Body of pancreas (tissue), 4 donors: ENCODE data around the gene GIGYF2. TPM values are rescaled to one million over a fixed set of nuclear protein-coding genes. Genes with fewer than 3 reads are reported as not detected.

Experiments used
- ATAC-seq: fragments of 150-250 bp; one replicate; pipeline ENCODE4 v1.9.1; 2016
- DNase-seq, 4 donors: peaks; one replicate each; pipeline ENCODE4 v3.0.0-alpha.2; 2019
- H3K27ac ChIP-seq, 4 donors: fragments of 200-600 bp; sonication (generic); 1 replicate in 3 of 4; 2 replicates in 1 of 4; pipeline versions ENCODE4 v1.5.1 to v1.6.1; 2016 to 2019; ENCODE audit warnings: mild to moderate bottlenecking in 1 of 4, mixed read lengths in 1 of 4, moderate library complexity in 1 of 4
- H3K27me3 ChIP-seq, 2 donors: fragments of 200-600 bp; sonication (generic); one replicate each; pipeline ENCODE4 v1.6.0; 2016; ENCODE audit warnings: mild to moderate bottlenecking in 1 of 2
- H3K36me3 ChIP-seq, 2 donors: fragments of 200-600 bp; sonication (generic); replicated peaks in 1 of 2; 2 replicates each; pipeline ENCODE4 v1.5.1; 2016; ENCODE audit warnings: low read depth in 2 of 2; ENCODE audit not compliant: insufficient read depth in 1 of 2
- H3K4me1 ChIP-seq: fragments of 200-600 bp; sonication (generic); one replicate; pipeline ENCODE4 v1.6.0; 2016
- H3K4me3 ChIP-seq, 2 donors: fragments of 200-600 bp; sonication (generic); 1 replicate in 1 of 2; 2 replicates in 1 of 2; pipeline ENCODE4 v1.5.1; 2016 to 2019
- H3K9me3 ChIP-seq, 3 donors: fragments of 200-600 bp; sonication (generic); 1 replicate in 2 of 3; 2 replicates in 1 of 3; pipeline ENCODE4 v1.5.1; 2016
- CTCF ChIP-seq, 7 experiments: fragments of 450-650 bp in 4 of 7; fragments of 200-600 bp in 3 of 7; sonication (generic) in 3 of 7; IDR thresholded peaks; one replicate each; pipeline ENCODE4 v1.5.1; 2016 to 2019; ENCODE audit warnings: antibody characterized with exemption in 7 of 7
- POLR2A ChIP-seq, 3 donors: fragments of 450-650 bp; IDR thresholded peaks; one replicate each; pipeline ENCODE4 v1.6.1; 2016; ENCODE audit warnings: antibody characterized with exemption in 3 of 3, mild to moderate bottlenecking in 2 of 3
- whole genome bisulfite sequencing, 2 donors: methylation state at CpG; one replicate each; pipeline ENCODE4 v1.1.5; 2017; 5-methylcytosine and 5-hydroxymethylcytosine counted together
- intact Hi-C: fragments of 100-400 bp; cut with DNase I; formaldehyde crosslinking; loops from one replicate; pipeline ENCODE4 v1.15.1; 2023
- total RNA-seq, 2 donors: library from RNA; depleted of rRNA; stranded (reverse); fragments of >200 nt; gene quantifications; one replicate each; pipeline ENCODE4 v1.1.0, GENCODE V29; 2016

GIGYF2 gene
- total RNA-seq, 2 donors from 2014 or later: 66.2 to 107 TPM

- peaks cover 5% of the 10 kb centered on the region for H3K4me1 ChIP-seq
- 92 to 100% methylated on average over 1 of the region's 1 CpG for WGBS, 2 donors
- intact Hi-C loops: no loop called here
- H3K4me3 ChIP-seq: no peak overlapping the region
- ATAC-seq (no peak), DNase-seq (no peak)
- TF ChIP-seq POLR2A (IDR thresholded peaks at IDR 0.05) (no peak), CTCF (IDR thresholded peaks at IDR 0.05) (no peak)
- no peak overlapping the region for H3K27ac ChIP-seq
- H3K27me3 ChIP-seq: no peaks in the 10 kb centered on the region
- H3K9me3 ChIP-seq: no peaks in the 10 kb centered on the region
- peaks cover 0 to 6% of the 10 kb centered on the region in 2 donors for H3K36me3 ChIP-seq
Measured at GRCh38 chr2:232723027-232723426, 25.9 kb downstream of the GIGYF2 start.

- H3K36me3 ChIP-seq: peaks cover 0 to 6% of the 10 kb centered on the region in 2 donors
- TF ChIP-seq CTCF (IDR thresholded peaks at IDR 0.05) (no peak), POLR2A (IDR thresholded peaks at IDR 0.05) (no peak)
- H3K27ac ChIP-seq: no peak overlapping the region
- intact Hi-C loops: no loop called here
- H3K4me3 ChIP-seq: no peak overlapping the region
- no peak for ATAC-seq
- WGBS, 2 donors: 86 to 95% methylated on average over 3 of the region's 3 CpGs
- H3K27me3 ChIP-seq: no peaks in the 10 kb centered on the region
- no peaks in the 10 kb centered on the region for H3K9me3 ChIP-seq
- no peak for DNase-seq
- no peaks in the 10 kb centered on the region for H3K4me1 ChIP-seq
Measured at GRCh38 chr2:232728785-232729184, 31.7 kb downstream of the GIGYF2 start.

GRCh38 chr2:232731470-232731869 is 34.3 kb downstream of the GIGYF2 start:
- intact Hi-C loops: no loop called here
- Histone ChIP-seq H3K4me3 (no peak overlapping the region), H3K27me3 (no peaks in the 10 kb centered on the region), H3K4me1 (no peaks in the 10 kb centered on the region), H3K36me3 (peaks cover 0 to 5% of the 10 kb centered on the region in 2 donors), H3K9me3 (no peaks in the 10 kb centered on the region), H3K27ac (no peak overlapping the region)
- no peak for DNase-seq
- 63 to 71% methylated on average over 2 of the region's 2 CpGs for WGBS, 2 donors
- no peak for ATAC-seq
- no peak for TF ChIP-seq POLR2A (IDR thresholded peaks at IDR 0.05)

GRCh38 chr2:232741294-232741693 is 44.2 kb downstream of the GIGYF2 start:
- 92 to 100% methylated on average over 4 of the region's 4 CpGs for WGBS, 2 donors
- TF ChIP-seq CTCF (IDR thresholded peaks at IDR 0.05) (no peak), POLR2A (IDR thresholded peaks at IDR 0.05) (no peak)

GRCh38 chr2:232741972-232742371 is 44.8 kb downstream of the GIGYF2 start:
- no peak for DNase-seq
- ATAC-seq: no peak
- peaks cover 9% of the 10 kb centered on the region for H3K4me1 ChIP-seq
- H3K9me3 ChIP-seq: no peaks in the 10 kb centered on the region
- peaks cover 0 to 3% of the 10 kb centered on the region in 2 donors for H3K36me3 ChIP-seq
- no peaks in the 10 kb centered on the region for H3K27me3 ChIP-seq
- WGBS, 2 donors: 83 to 84% methylated on average over 3 of the region's 3 CpGs
- H3K27ac ChIP-seq: no peak overlapping the region
- TF ChIP-seq POLR2A (IDR thresholded peaks at IDR 0.05) (no peak), CTCF (IDR thresholded peaks at IDR 0.05) (no peak)
- intact Hi-C loops: no loop called here
- H3K4me3 ChIP-seq: no peak overlapping the region

More at GRCh38 chr2:232741294-232741693, 44.2 kb downstream of the GIGYF2 start:
- peaks cover 0 to 3% of the 10 kb centered on the region in 2 donors for H3K36me3 ChIP-seq
- no peaks in the 10 kb centered on the region for H3K9me3 ChIP-seq
- ATAC-seq: no peak
- no peak overlapping the region for H3K27ac ChIP-seq
- no peaks in the 10 kb centered on the region for H3K27me3 ChIP-seq
- DNase-seq: no peak
- H3K4me3 ChIP-seq: no peak overlapping the region
- H3K4me1 ChIP-seq: peaks cover 9% of the 10 kb centered on the region
- intact Hi-C loops: no loop called here
